B cell (primary cell): Measurements from ENCODE around the gene TAS2R43. TPM values are rescaled to one million over a fixed set of nuclear protein-coding genes. Genes with fewer than 3 reads are reported as not detected.

ENCODE experiments used
- ATAC-seq: fragments of 200-7000 bp; cut with Tn5 transposase; one replicate; pipeline ENCODE4 v1.10.0; 2021; ENCODE audit warnings: low read depth, mild to moderate bottlenecking, moderate number of reproducible peaks, moderate library complexity
- CTCF ChIA-PET: fragments of 350-600 bp; sonication (Branson Sonifier 250); formaldehyde crosslinking; loops from one replicate; lab custom pipeline; 2021; ENCODE audit warnings: antibody characterized with exemption, inconsistent platforms; lab: Charles Lee
- POLR2A ChIA-PET: fragments of 350-600 bp; sonication (Branson Sonifier 250); formaldehyde crosslinking; loops from one replicate; lab custom pipeline; 2021; ENCODE audit warnings: antibody characterized with exemption; lab: Charles Lee
- DNase-seq: peaks from one replicate; pipeline ENCODE4 v3.0.0; 2013
- H2AFZ ChIP-seq: 2 replicates; pipeline ENCODE4 v1.6.1; 2012; ENCODE audit warnings: mild to moderate bottlenecking, low read depth, low read length; ENCODE audit not compliant: insufficient read depth, poor library complexity, severe bottlenecking
- H3K27ac ChIP-seq, 2 donors: 1 replicate in 1 of 2; 2 replicates in 1 of 2; pipeline ENCODE4 v1.5.1; 2012 to 2013; ENCODE audit warnings: low read length in 2 of 2, mild to moderate bottlenecking in 2 of 2, moderate library complexity in 1 of 2
- H3K27me3 ChIP-seq, 4 experiments: fragments of 200-600 bp in 1 of 4; sonication (generic) in 1 of 4; replicated peaks in 1 of 4; 1 replicate in 2 of 4; 2 replicates in 2 of 4; pipeline versions ENCODE4 v1.6.1 to v1.7.0; 2013 to 2016; ENCODE audit warnings: low read length in 3 of 4, mild to moderate bottlenecking in 2 of 4, mixed read lengths in 1 of 4, moderate library complexity in 1 of 4; ENCODE audit not compliant: insufficient read depth in 4 of 4, control insufficient read depth in 3 of 4; ENCODE audit errors: control extremely low read depth in 1 of 4
- H3K36me3 ChIP-seq, 2 experiments: replicated peaks in 1 of 2; 1 replicate in 1 of 2; 2 replicates in 1 of 2; pipeline versions ENCODE4 v1.6.1 to v1.7.1; 2013; ENCODE audit warnings: low read length in 1 of 2; ENCODE audit not compliant: insufficient read depth in 2 of 2, control insufficient read depth in 1 of 2; ENCODE audit errors: control extremely low read depth in 1 of 2, extremely low read depth in 1 of 2
- H3K4me1 ChIP-seq, 2 donors: fragments of 200-600 bp in 1 of 2; sonication (generic) in 1 of 2; 1 replicate in 1 of 2; 2 replicates in 1 of 2; pipeline versions ENCODE4 v1.5.1 to v1.6.1; 2013 to 2017; ENCODE audit warnings: low read length in 2 of 2; ENCODE audit not compliant: control insufficient read depth in 2 of 2, insufficient read depth in 2 of 2
- H3K4me2 ChIP-seq: replicated peaks from 2 replicates; pipeline ENCODE3; 2012; ENCODE audit warnings: mild to moderate bottlenecking, low read depth, low read length; ENCODE audit not compliant: poor library complexity, severe bottlenecking
- H3K4me3 ChIP-seq, 5 experiments: fragments of 200-600 bp in 1 of 5; sonication (generic) in 1 of 5; 1 replicate in 3 of 5; 2 replicates in 2 of 5; pipeline versions ENCODE4 v1.5.1 to v1.7.0; 2011 to 2016; ENCODE audit warnings: low read length in 4 of 5, mild to moderate bottlenecking in 4 of 5, low read depth in 2 of 5, control low read depth in 1 of 5, moderate library complexity in 1 of 5; ENCODE audit not compliant: insufficient read depth in 1 of 5; ENCODE audit errors: control extremely low read depth in 1 of 5, extremely low read depth in 1 of 5
- H3K79me2 ChIP-seq: fragments of 200-600 bp; sonication (generic); one replicate; pipeline ENCODE4 v1.6.0; 2016; ENCODE audit warnings: low read length; ENCODE audit not compliant: control insufficient read depth, insufficient read depth
- H3K9ac ChIP-seq: fragments of 200-600 bp; sonication (generic); 2 replicates; pipeline ENCODE4 v1.6.1; 2017; ENCODE audit warnings: mild to moderate bottlenecking, low read length, moderate library complexity
- H3K9me3 ChIP-seq, 3 donors: one replicate each; pipeline versions ENCODE4 v1.6.1 to v1.7.1; 2013; ENCODE audit warnings: low read length in 2 of 3; ENCODE audit not compliant: control insufficient read depth in 2 of 3, insufficient read depth in 1 of 3; ENCODE audit errors: control extremely low read depth in 1 of 3
- H4K20me1 ChIP-seq: 2 replicates; pipeline ENCODE4 v1.6.0; 2012; ENCODE audit warnings: mild to moderate bottlenecking, low read length; ENCODE audit not compliant: insufficient read depth, control insufficient read depth, poor library complexity, severe bottlenecking
- H3K27ac Mint-ChIP-seq: one replicate; pipeline ENCODE4 v1.8.0; 2021; ENCODE audit warnings: mixed read lengths
- H3K27me3 Mint-ChIP-seq: one replicate; pipeline ENCODE4 v1.8.0; 2021; ENCODE audit warnings: mixed read lengths
- H3K4me1 Mint-ChIP-seq: one replicate; pipeline ENCODE4 v1.8.0; 2021; ENCODE audit warnings: mixed read lengths
- H3K4me3 Mint-ChIP-seq: one replicate; pipeline ENCODE4 v1.8.0; 2021; ENCODE audit warnings: mixed read lengths
- H3K9me3 Mint-ChIP-seq: one replicate; pipeline ENCODE4 v1.8.0; 2022; ENCODE audit warnings: mixed read lengths; ENCODE audit not compliant: insufficient read depth
- EZH2 ChIP-seq: IDR thresholded peaks from 2 replicates; pipeline ENCODE4 v1.6.1; 2012; ENCODE audit warnings: borderline replicate concordance, low read depth, mild to moderate bottlenecking, moderate library complexity, low read length; ENCODE audit not compliant: insufficient read depth, poor library complexity, severe bottlenecking
- WGBS: methylation state at CpG from one replicate; pipeline ENCODE4 v1.1.5; 2013; ENCODE audit warnings: missing lambda C conversion rate; ENCODE audit not compliant: insufficient coverage; 5-methylcytosine and 5-hydroxymethylcytosine counted together
- intact Hi-C: fragments of 100-400 bp; cut with micrococcal nuclease; formaldehyde crosslinking; loops from one replicate; pipeline ENCODE4 v1.10.0; 2022
- polyA plus RNA-seq: library from polyadenylated mRNA; depleted of rRNA; stranded (reverse); fragments of >200 nt; gene quantifications from 2 replicates; pipeline ENCODE4 v1.2.3, GENCODE V29; 2012
- total RNA-seq, 2 donors: library from RNA; stranded (reverse); fragments of 120-200 nt in 1 of 2; gene quantifications; 1 replicate in 1 of 2; 2 replicates in 1 of 2; pipeline versions ENCODE4 v1.2.3 to v1.2.4, GENCODE V29; 2013 to 2022
- TF ChIP-seq, protein P1 (sequence below): fragments of 200-600 bp; IDR thresholded peaks from one replicate; pipeline ENCODE4 v1.8.0; 2022; ENCODE audit warnings: antibody characterized with exemption, mild to moderate bottlenecking

TAS2R43 gene
- total and polyA plus RNA-seq, 2 donors (not counting 1 experiment from before 2014, with no cell fraction given), result 5.0 TPM; not detected in 1

DNA sequence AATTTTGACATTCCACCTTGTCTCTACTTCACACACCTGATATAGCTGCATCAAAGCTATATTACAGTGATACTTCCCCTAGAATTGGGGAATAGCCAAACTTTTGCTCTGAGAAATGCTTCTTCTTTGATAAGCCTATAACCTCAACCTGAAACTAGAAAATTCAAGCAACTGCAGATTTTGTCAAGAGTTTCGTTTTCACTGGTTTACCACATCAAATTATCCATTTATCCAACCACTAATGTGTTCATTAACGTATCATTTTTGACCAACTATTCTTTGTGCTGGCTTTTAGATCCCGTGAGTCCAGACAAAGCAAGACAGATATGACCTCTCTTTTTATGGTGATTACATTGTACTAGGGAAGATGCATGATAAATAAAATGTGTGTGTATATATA, 16.5 kb downstream of the TAS2R43 start:
- Histone ChIP-seq H3K27me3 (no peaks in the 10 kb centered on the region), H3K27ac (no peak overlapping the region), H3K4me1 (no peaks in the 10 kb centered on the region), H3K4me2 (no peak overlapping the region), H3K9ac (no peak overlapping the region), H3K9me3 (peaks cover 0 to under 1% (median 0%) of the 10 kb centered on the region in 3 donors), H2AFZ (no peak overlapping the region), H4K20me1 (peaks cover 12% of the 10 kb centered on the region), H3K4me3 (no peak overlapping the region), H3K36me3 (no peaks in the 10 kb centered on the region), H3K79me2 (peaks cover 16% of the 10 kb centered on the region)
- DNase-seq, result no peak
- H3K27me3 Mint-ChIP-seq, result no peaks in the 10 kb centered on the region
- no peak for TF ChIP-seq EZH2
- TF ChIP-seq, protein P1, sequence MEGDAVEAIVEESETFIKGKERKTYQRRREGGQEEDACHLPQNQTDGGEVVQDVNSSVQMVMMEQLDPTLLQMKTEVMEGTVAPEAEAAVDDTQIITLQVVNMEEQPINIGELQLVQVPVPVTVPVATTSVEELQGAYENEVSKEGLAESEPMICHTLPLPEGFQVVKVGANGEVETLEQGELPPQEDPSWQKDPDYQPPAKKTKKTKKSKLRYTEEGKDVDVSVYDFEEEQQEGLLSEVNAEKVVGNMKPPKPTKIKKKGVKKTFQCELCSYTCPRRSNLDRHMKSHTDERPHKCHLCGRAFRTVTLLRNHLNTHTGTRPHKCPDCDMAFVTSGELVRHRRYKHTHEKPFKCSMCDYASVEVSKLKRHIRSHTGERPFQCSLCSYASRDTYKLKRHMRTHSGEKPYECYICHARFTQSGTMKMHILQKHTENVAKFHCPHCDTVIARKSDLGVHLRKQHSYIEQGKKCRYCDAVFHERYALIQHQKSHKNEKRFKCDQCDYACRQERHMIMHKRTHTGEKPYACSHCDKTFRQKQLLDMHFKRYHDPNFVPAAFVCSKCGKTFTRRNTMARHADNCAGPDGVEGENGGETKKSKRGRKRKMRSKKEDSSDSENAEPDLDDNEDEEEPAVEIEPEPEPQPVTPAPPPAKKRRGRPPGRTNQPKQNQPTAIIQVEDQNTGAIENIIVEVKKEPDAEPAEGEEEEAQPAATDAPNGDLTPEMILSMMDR, result no peak
- no peak overlapping the region for H3K4me3 Mint-ChIP-seq
- intact Hi-C loops, result loop anchor here (1.0 kb wide), 1 partner anchor 56 kb away; no protein-coding TSS in a partner anchor
- CTCF ChIA-PET, result interaction anchor here (0.7 kb wide), 1 partner anchor 194 kb away, joined by 3 read pairs; the partner anchor contains the start of gene PRB3
- no peak overlapping the region for H3K27ac Mint-ChIP-seq
- no CpG with 5 or more reads among the region's 3 CpGs for WGBS
- peaks cover 2% of the 10 kb centered on the region for H3K9me3 Mint-ChIP-seq
- POLR2A ChIA-PET, result no interaction called here
- peaks cover 9% of the 10 kb centered on the region for H3K4me1 Mint-ChIP-seq
- ATAC-seq, result no peak

DNA sequence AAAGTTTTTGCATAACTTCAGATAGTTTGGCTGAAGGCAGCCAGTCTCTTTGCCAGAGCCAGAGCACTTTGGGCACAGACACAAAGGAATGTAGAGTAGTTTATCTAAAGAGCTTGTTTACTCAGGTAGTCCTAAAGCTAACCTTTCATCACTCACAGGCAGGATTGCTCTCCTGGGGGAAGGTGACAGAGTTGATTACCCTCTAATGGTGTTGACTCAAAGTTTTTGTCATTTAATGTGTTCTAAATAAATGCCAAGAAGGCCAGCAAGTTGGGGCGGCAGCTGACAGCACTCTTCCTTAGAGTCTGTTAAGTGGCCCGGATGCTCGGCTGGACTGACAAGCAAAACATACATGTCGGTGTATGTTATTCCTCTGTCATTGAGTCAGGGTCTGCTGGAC, 20.7 kb downstream of the TAS2R43 start:
- ATAC-seq (no peak), DNase-seq (no peak)
- Histone ChIP-seq H3K79me2 (peaks cover 18% of the 10 kb centered on the region), H3K4me1 (peaks cover 0 to 4% of the 10 kb centered on the region in 2 donors), H3K4me3 (no peak overlapping the region), H2AFZ (no peak overlapping the region), H3K36me3 (no peaks in the 10 kb centered on the region), H3K9ac (no peak overlapping the region), H3K9me3 (no peaks in the 10 kb centered on the region), H3K27ac (no peak overlapping the region), H3K4me2 (no peak overlapping the region), H3K27me3 (no peaks in the 10 kb centered on the region), H4K20me1 (peaks cover 12% of the 10 kb centered on the region)
- intact Hi-C loops, result no loop called here
- Mint-ChIP-seq H3K4me3 (no peak overlapping the region), H3K27ac (no peak overlapping the region), H3K9me3 (peaks cover 2% of the 10 kb centered on the region), H3K27me3 (no peaks in the 10 kb centered on the region), H3K4me1 (peaks cover 22% of the 10 kb centered on the region)
- ChIA-PET POLR2A (no interaction called here), CTCF (no interaction called here)
- WGBS, result 63% methylated on average over 3 of the region's 4 CpGs
- no peak for TF ChIP-seq EZH2
- TF ChIP-seq, protein P1, result no peak
